ENCODE results near the gene UQCR10.

DNA sequence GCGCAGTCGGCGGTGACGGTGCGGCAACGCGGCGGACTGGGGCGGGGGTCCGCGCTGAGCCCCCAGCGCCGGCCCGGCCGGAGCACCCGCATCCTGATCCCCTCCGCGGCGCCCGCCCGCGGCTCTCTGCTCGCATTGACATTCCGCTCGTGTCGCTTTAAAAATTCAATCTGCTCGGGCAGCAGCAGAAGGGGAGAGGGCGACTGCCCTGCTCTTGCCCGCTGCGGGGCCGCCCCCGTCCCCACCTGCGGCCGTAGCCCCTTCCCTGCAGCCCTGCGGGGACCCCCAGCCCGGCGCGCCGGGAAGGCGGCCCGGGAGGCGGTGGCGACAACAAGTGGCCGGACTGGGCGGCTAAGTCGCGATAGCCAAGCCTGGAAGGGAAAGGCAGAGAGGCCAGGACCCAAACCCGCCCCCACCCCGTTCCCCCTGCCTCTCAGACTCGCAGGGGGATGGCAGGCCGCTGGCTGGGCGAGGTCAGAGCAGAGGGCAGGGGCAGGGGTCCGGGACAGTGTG lies 46.3 kb upstream of the UQCR10 start:
- TF ChIP-seq POLR2A (IDR thresholded peaks at IDR 0.05; ENCODE audit: low read depth, low read length), result no peak
- TF ChIP-seq, protein P1, sequence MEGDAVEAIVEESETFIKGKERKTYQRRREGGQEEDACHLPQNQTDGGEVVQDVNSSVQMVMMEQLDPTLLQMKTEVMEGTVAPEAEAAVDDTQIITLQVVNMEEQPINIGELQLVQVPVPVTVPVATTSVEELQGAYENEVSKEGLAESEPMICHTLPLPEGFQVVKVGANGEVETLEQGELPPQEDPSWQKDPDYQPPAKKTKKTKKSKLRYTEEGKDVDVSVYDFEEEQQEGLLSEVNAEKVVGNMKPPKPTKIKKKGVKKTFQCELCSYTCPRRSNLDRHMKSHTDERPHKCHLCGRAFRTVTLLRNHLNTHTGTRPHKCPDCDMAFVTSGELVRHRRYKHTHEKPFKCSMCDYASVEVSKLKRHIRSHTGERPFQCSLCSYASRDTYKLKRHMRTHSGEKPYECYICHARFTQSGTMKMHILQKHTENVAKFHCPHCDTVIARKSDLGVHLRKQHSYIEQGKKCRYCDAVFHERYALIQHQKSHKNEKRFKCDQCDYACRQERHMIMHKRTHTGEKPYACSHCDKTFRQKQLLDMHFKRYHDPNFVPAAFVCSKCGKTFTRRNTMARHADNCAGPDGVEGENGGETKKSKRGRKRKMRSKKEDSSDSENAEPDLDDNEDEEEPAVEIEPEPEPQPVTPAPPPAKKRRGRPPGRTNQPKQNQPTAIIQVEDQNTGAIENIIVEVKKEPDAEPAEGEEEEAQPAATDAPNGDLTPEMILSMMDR (conservative IDR thresholded peaks at IDR 0.05; ENCODE audit: low read depth, low read length), result no peak
- TF ChIP-seq CEBPB (IDR thresholded peaks at IDR 0.05; ENCODE audit: low read depth, low read length), result no peak
- TF ChIP-seq BHLHE40 (IDR thresholded peaks at IDR 0.05; ENCODE audit: low read depth, low read length), result no peak
- no peak for TF ChIP-seq RAD21 (IDR thresholded peaks at IDR 0.05; ENCODE audit: low read length)
- no peak for TF ChIP-seq RFX5 (IDR thresholded peaks at IDR 0.05; ENCODE audit: low read depth, low read length)
- no peak for TF ChIP-seq MXI1 (IDR thresholded peaks at IDR 0.05; ENCODE audit: borderline replicate concordance, low read depth, low read length)
- no peak for TF ChIP-seq MAFK (IDR thresholded peaks at IDR 0.05; ENCODE audit: low read depth, low read length)
- TF ChIP-seq, protein P2, sequence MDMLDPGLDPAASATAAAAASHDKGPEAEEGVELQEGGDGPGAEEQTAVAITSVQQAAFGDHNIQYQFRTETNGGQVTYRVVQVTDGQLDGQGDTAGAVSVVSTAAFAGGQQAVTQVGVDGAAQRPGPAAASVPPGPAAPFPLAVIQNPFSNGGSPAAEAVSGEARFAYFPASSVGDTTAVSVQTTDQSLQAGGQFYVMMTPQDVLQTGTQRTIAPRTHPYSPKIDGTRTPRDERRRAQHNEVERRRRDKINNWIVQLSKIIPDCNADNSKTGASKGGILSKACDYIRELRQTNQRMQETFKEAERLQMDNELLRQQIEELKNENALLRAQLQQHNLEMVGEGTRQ (IDR thresholded peaks at IDR 0.05; ENCODE audit: low read depth, low read length), result no peak
- no peak for TF ChIP-seq ELK1 (IDR thresholded peaks at IDR 0.05; ENCODE audit: borderline replicate concordance, low read depth, low read length)
- TF ChIP-seq FOS (IDR thresholded peaks at IDR 0.05; ENCODE audit: low read depth, low read length), result no peak
- TF ChIP-seq SMC3 (IDR thresholded peaks at IDR 0.05; ENCODE audit: low read depth, low read length), result no peak
